Activated CD8-positive, alpha-beta T cell treated with anti-CD3 and anti-CD28 coated beads for 36 hours (primary cell): Measurements from ENCODE around the gene RDH5. TPM values are rescaled to one million over a fixed set of nuclear protein-coding genes. Genes with fewer than 3 reads are reported as not detected.
A peak's percentile ranks its signal among the peaks of the same experiment; 100 is the strongest.

Experiments used
- ATAC-seq: fragments of 200-7000 bp; cut with Tn5 transposase; one replicate; pipeline ENCODE4 v1.10.0; 2021; ENCODE audit warnings: mild to moderate bottlenecking, moderate library complexity
- CTCF ChIA-PET: fragments of 350-600 bp; sonication (Branson Sonifier 250); formaldehyde crosslinking; loops from one replicate; lab custom pipeline; 2021; ENCODE audit warnings: antibody characterized with exemption; lab: Charles Lee
- POLR2A ChIA-PET: fragments of 350-600 bp; sonication (Branson Sonifier 250); formaldehyde crosslinking; loops from one replicate; lab custom pipeline; 2021; ENCODE audit warnings: antibody characterized with exemption; lab: Charles Lee
- DNase-seq: peaks from one replicate; pipeline ENCODE4 v3.0.0-alpha.2; 2020
- H3K27ac Mint-ChIP-seq: one replicate; pipeline ENCODE4 v1.8.0; 2021; ENCODE audit warnings: mild to moderate bottlenecking, mixed read lengths
- H3K27me3 Mint-ChIP-seq: one replicate; pipeline ENCODE4 v1.8.0; 2021; ENCODE audit warnings: mixed read lengths
- H3K36me3 Mint-ChIP-seq: one replicate; pipeline ENCODE4 v1.8.0; 2021; ENCODE audit warnings: low read depth, mixed read lengths
- H3K4me1 Mint-ChIP-seq: one replicate; pipeline ENCODE4 v1.8.0; 2021; ENCODE audit warnings: low read depth, mixed read lengths
- H3K4me3 Mint-ChIP-seq: one replicate; pipeline ENCODE4 v1.8.0; 2021; ENCODE audit warnings: mild to moderate bottlenecking, moderate library complexity, mixed read lengths
- H3K9me3 Mint-ChIP-seq: one replicate; pipeline ENCODE4 v1.8.0; 2021; ENCODE audit warnings: mixed read lengths
- intact Hi-C: fragments of 100-400 bp; cut with micrococcal nuclease; formaldehyde crosslinking; loops from one replicate; pipeline ENCODE4 v1.10.0; 2022
- total RNA-seq, 2 experiments: library from RNA; stranded (reverse); gene quantifications; one replicate each; pipeline ENCODE4 v1.2.3, GENCODE V29; 2021
- TF ChIP-seq, protein P1 (sequence below): fragments of 200-600 bp; IDR thresholded peaks from one replicate; pipeline ENCODE4 v1.8.0; 2022; ENCODE audit warnings: antibody characterized with exemption, mild to moderate bottlenecking

Gene RDH5
- total RNA-seq, 2 experiments from 2014 or later, result 5.3 to 6.8 TPM

DNA sequence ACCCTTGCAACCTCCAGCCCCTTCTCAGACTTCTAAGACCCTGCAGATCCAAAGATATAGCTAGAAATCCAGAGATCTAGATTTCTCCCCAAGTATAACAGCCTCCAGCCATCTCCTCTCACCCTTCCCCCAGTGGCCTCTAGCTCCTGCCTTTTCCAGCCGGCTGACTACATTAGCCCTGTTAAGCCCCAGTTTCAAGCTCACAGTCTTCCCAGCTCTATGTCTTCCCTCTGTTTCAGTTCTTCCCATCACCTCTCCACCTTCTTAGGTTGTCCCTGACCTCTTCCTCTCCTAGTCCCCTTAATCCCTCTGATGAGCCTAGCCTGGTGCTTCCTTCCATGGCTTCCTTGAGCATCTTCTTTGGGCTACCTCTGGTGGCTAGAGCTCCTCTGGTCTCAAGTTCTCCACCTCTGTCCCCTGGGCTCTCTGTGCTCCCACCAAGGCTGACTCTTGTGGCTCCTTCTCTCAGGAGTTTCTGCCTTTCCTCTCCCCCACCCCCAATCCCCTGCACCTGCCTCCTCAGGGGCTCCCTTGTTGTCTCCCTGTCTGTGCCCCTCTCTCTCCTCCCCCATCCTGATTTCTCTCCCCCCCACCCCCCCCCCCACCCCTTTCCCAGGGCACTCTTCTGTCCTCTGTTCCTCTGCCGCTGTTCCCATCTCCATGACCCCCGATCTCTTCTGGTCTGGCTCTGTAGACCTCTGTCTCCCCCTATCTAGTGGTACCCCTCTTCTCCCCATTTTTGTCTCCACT is 21.9 kb downstream of the RDH5 start:
- ChIA-PET CTCF (interaction anchor here (0.7 to 5.7 kb wide), 9 partner anchors 9 to 232 kb away, joined by 3 to 66 read pairs (median 4); partner anchors contain the start of gene RAB5B), POLR2A (interaction anchor here (0.6 to 1.2 kb wide), 6 partner anchors 9 to 197 kb away, joined by 3 to 6 read pairs (median 3); partner anchors contain the start of genes CD63 and DNAJC14)
- Mint-ChIP-seq H3K36me3 (no peaks in the 10 kb centered on the region), H3K9me3 (no peaks in the 10 kb centered on the region), H3K27ac (peak overlapping the region; percentile 23), H3K4me1 (peaks cover 41% of the 10 kb centered on the region), H3K4me3 (peak overlapping the region; percentile 72), H3K27me3 (no peaks in the 10 kb centered on the region)
- no peak for DNase-seq
- intact Hi-C loops, result no loop called here
- ATAC-seq, result no peak
- TF ChIP-seq, protein P1, sequence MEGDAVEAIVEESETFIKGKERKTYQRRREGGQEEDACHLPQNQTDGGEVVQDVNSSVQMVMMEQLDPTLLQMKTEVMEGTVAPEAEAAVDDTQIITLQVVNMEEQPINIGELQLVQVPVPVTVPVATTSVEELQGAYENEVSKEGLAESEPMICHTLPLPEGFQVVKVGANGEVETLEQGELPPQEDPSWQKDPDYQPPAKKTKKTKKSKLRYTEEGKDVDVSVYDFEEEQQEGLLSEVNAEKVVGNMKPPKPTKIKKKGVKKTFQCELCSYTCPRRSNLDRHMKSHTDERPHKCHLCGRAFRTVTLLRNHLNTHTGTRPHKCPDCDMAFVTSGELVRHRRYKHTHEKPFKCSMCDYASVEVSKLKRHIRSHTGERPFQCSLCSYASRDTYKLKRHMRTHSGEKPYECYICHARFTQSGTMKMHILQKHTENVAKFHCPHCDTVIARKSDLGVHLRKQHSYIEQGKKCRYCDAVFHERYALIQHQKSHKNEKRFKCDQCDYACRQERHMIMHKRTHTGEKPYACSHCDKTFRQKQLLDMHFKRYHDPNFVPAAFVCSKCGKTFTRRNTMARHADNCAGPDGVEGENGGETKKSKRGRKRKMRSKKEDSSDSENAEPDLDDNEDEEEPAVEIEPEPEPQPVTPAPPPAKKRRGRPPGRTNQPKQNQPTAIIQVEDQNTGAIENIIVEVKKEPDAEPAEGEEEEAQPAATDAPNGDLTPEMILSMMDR, result no peak

DNA sequence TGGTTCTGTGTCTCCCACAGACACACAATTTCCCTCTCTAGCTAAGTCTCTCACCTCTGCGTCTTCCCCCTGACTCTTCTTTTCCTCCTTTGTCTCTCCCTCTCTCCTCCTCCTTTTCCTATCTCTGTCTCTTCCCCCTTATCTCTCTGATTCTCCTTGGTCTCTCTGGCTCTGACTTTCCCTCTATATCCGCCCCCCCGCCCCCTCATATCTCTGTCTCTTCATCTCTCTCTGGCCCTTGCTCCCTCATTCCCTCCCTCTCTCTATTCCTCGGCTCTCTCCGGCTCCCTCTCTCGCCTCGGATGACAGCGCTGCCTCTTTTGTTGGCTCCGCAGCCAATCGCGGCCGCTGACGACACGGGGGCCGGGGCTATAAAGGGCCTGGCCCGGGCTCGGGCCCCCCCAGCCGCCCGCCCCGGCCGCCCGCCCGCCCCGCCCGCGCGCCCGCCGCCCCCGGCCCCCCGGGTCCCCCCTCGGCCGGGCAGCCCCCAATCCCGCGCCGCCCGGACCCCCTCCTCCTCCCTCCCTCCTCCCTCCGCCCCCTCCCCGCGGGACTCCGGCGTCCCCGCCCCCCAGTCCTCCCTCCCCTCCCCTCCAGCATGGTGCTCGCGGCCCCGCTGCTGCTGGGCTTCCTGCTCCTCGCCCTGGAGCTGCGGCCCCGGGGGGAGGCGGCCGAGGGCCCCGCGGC is 22.7 kb downstream of the RDH5 start, which contains the start of gene GDF11:
Gene GDF11 (plus strand): TSS at position 404 of the 687 bp plus-strand sequence. CDS start 195 bp downstream, at position 599.
- peaks cover 33% of the 10 kb centered on the region for H3K4me1 Mint-ChIP-seq
- intact Hi-C loops, result no loop called here
- no peaks in the 10 kb centered on the region for H3K36me3 Mint-ChIP-seq
- peak within 1 kb of the TSS; percentile 86 for H3K4me3 Mint-ChIP-seq
- TF ChIP-seq, protein P1, result no peak
- ChIA-PET CTCF (interaction anchor here (0.7 to 2.0 kb wide), 11 partner anchors 10 to 253 kb away, joined by 3 to 7 read pairs (median 4); partner anchors contain the start of genes BLOC1S1, PYM1 and RAB5B), POLR2A (interaction anchor here (0.6 to 2.0 kb wide), 11 partner anchors 8 to 301 kb away, joined by 3 to 10 read pairs (median 3); partner anchors contain the start of gene CD63)
- H3K27me3 Mint-ChIP-seq, result no peaks in the 10 kb centered on the region
- DNase-seq, result peak; percentile 83
- ATAC-seq, result peak; percentile 60
- H3K9me3 Mint-ChIP-seq, result no peaks in the 10 kb centered on the region
- peak within 1 kb of the TSS; percentile 44 for H3K27ac Mint-ChIP-seq

DNA sequence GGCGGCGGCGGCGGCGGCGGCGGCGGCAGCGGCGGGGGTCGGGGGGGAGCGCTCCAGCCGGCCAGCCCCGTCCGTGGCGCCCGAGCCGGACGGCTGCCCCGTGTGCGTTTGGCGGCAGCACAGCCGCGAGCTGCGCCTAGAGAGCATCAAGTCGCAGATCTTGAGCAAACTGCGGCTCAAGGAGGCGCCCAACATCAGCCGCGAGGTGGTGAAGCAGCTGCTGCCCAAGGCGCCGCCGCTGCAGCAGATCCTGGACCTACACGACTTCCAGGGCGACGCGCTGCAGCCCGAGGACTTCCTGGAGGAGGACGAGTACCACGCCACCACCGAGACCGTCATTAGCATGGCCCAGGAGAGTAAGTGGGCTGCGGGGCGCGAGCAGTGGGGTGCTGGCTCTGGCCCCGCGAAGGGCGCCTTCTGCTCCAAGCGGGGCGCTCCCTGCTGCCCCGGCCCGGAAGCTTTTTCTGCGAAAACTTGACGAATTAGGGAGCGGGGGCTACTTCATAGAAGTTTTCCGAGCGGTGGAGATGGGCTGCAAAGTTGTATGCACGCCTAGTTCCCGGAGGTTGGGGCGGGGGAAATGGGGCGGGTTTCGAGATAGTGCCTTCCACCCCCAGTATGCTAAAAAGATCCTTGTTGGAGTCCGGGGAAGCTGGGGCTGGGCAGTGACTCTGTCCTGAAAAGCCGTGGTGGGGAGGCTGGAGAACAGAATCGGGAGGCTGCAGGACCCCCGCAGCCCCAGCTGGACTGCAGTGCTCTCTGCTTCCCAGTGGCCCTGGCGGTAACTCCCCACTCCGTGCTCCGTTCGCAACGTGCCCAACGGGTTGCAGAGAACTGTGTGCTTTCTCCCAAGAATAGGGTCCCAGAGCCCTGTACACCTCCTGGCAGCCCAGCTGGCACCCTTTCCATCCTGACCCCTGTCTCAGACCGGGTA is 23.5 kb downstream of the RDH5 start:
- intact Hi-C loops, result no loop called here
- H3K9me3 Mint-ChIP-seq, result no peaks in the 10 kb centered on the region
- no peaks in the 10 kb centered on the region for H3K27me3 Mint-ChIP-seq
- ATAC-seq (peak; percentile 40), DNase-seq (peak; percentile 67)
- ChIA-PET CTCF (interaction anchor here (0.5 to 2.0 kb wide), 7 partner anchors 14 to 385 kb away, joined by 3 to 8 read pairs (median 4); partner anchors contain the start of genes BLOC1S1, ESYT1 and PYM1), POLR2A (interaction anchor here (0.6 to 2.0 kb wide), 12 partner anchors 9 to 301 kb away, joined by 3 to 10 read pairs (median 3); partner anchors contain the start of genes BLOC1S1 and SARNP)
- peak overlapping the region; percentile 86 for H3K4me3 Mint-ChIP-seq
- H3K4me1 Mint-ChIP-seq, result peaks cover 30% of the 10 kb centered on the region
- no peaks in the 10 kb centered on the region for H3K36me3 Mint-ChIP-seq
- TF ChIP-seq, protein P1, result no peak
- H3K27ac Mint-ChIP-seq, result peak overlapping the region; percentile 44

DNA sequence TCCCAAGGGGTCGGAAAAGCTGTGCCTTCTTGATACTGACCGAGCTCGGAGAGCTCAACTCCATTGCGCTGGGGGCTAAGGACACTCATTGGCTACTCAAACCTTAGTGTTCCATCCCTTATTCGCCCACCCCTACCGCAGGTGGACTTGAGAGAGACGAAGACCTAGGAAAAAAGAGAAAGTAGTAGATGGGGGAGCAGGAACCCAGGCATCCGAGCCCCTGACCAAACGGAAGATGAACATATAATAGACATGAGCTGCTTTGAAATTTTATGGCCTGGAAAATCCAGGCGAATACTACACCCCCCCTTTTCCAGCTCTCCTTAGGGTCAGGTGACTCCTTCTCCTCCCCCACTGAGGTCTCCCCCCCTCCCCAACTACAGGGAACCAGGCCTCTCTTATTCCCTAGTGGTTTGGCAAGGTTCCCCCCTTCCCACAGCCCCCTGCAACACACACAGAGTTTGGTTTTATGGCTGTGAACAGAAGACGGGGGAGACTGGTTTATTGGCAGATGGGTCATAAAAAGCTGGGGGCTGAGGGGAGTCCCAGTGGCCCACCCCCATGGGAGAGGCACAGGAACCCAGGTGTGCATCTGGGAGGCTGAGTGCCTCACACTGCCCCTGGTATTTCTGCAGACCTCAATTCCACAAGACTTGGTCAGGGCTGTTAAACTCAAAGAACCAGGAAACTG is 24.3 kb downstream of the RDH5 start:
- TF ChIP-seq, protein P1, result no peak
- Mint-ChIP-seq H3K9me3 (no peaks in the 10 kb centered on the region), H3K27ac (peak overlapping the region; percentile 1), H3K36me3 (peaks cover 4% of the 10 kb centered on the region), H3K27me3 (no peaks in the 10 kb centered on the region), H3K4me1 (peaks cover 28% of the 10 kb centered on the region), H3K4me3 (peak overlapping the region; percentile 86)
- intact Hi-C loops, result no loop called here
- POLR2A ChIA-PET, result interaction anchor here (0.9 to 2.0 kb wide), 10 partner anchors 8 to 300 kb away, joined by 3 to 10 read pairs (median 4); partner anchors contain the start of genes BLOC1S1 and SARNP
- CTCF ChIA-PET, result interaction anchor here (0.5 to 2.0 kb wide), 9 partner anchors 10 to 384 kb away, joined by 3 to 8 read pairs (median 4); partner anchors contain the start of genes BLOC1S1, ESYT1 and PYM1
- no peak for ATAC-seq
- no peak for DNase-seq
